Measurements from ENCODE around the gene MORN4. TPM values are rescaled to one million over a fixed set of nuclear protein-coding genes. Genes with fewer than 3 reads are reported as not detected.

Gene MORN4
- total and polyA plus RNA-seq, 2 donors (not counting 3 experiments of a cell fraction or from before 2014, with no cell fraction given): 12.2 to 13.9 TPM

- ChIA-PET POLR2A (no interaction called here), CTCF (interaction anchor here (1.0 to 2.1 kb wide), 6 partner anchors 9 to 28 kb away, joined by 4 to 11 read pairs (median 8); partner anchors contain the start of gene ANKRD2)
- TF ChIP-seq JUN (IDR thresholded peaks at IDR 0.05; ENCODE audit: borderline replicate concordance, insufficient read depth, insufficient read length, low read depth): no peak
- TF ChIP-seq FOS (IDR thresholded peaks at IDR 0.05; ENCODE audit: borderline replicate concordance, insufficient read depth, low read length): no peak
- TF ChIP-seq POLR2A (IDR thresholded peaks at IDR 0.05; ENCODE audit: low read depth, low read length): no peak
- no peak for TF ChIP-seq MYC (IDR thresholded peaks at IDR 0.05; ENCODE audit: low read depth, low read length)
- no peak for TF ChIP-seq GATA2 (IDR thresholded peaks at IDR 0.05; ENCODE audit: insufficient read depth, insufficient read length, low read depth, low read length)
- no peak for TF ChIP-seq POLR2AphosphoS5 (IDR thresholded peaks at IDR 0.05; ENCODE audit: insufficient read depth, low read depth, low read length)
- TF ChIP-seq, protein P1, sequence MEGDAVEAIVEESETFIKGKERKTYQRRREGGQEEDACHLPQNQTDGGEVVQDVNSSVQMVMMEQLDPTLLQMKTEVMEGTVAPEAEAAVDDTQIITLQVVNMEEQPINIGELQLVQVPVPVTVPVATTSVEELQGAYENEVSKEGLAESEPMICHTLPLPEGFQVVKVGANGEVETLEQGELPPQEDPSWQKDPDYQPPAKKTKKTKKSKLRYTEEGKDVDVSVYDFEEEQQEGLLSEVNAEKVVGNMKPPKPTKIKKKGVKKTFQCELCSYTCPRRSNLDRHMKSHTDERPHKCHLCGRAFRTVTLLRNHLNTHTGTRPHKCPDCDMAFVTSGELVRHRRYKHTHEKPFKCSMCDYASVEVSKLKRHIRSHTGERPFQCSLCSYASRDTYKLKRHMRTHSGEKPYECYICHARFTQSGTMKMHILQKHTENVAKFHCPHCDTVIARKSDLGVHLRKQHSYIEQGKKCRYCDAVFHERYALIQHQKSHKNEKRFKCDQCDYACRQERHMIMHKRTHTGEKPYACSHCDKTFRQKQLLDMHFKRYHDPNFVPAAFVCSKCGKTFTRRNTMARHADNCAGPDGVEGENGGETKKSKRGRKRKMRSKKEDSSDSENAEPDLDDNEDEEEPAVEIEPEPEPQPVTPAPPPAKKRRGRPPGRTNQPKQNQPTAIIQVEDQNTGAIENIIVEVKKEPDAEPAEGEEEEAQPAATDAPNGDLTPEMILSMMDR (IDR thresholded peaks at IDR 0.05; ENCODE audit: extremely low read depth in 1 of 2, insufficient read depth in 1 of 2, low read depth in 1 of 2, low read length in 2 of 2): no peak
- TF ChIP-seq EZH2 (IDR thresholded peaks at IDR 0.05; ENCODE audit: borderline replicate concordance, low read depth, low read length, severe bottlenecking): no peak
- TF ChIP-seq, protein P2, sequence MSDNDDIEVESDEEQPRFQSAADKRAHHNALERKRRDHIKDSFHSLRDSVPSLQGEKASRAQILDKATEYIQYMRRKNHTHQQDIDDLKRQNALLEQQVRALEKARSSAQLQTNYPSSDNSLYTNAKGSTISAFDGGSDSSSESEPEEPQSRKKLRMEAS (IDR thresholded peaks at IDR 0.05; ENCODE audit: insufficient read depth, insufficient read length): no peak
- H4K20me1 ChIP-seq (replicated peaks; ENCODE audit: control insufficient read depth, extremely low read depth, insufficient read depth, low read length): no peaks in the 10 kb centered on the region
- DNase-seq (ENCODE audit: low read depth, low spot score) (no peak), FAIRE-seq (no peak)
- H3K9ac ChIP-seq (replicated peaks; ENCODE audit: extremely low read depth, insufficient read depth, low read length): no peak overlapping the region
- H3K4me3 ChIP-seq (replicated peaks in 1 of 3; ENCODE audit: insufficient read depth in 1 of 3, low read depth in 1 of 3, low read length in 3 of 3): no peak overlapping the region
- no peak overlapping the region for H3K4me2 ChIP-seq (ENCODE audit: insufficient read depth, low read length)
- H3K27me3 ChIP-seq (ENCODE audit: control insufficient read depth in 2 of 2, insufficient read depth in 2 of 2, low read length in 2 of 2): no peaks in the 10 kb centered on the region
- H3K4me1 ChIP-seq (ENCODE audit: control insufficient read depth, extremely low read depth, insufficient read depth, low read length): no peaks in the 10 kb centered on the region
- H3K9me1 ChIP-seq (replicated peaks; ENCODE audit: control insufficient read depth, extremely low read depth, insufficient read depth, low read length): no peaks in the 10 kb centered on the region
- H3K36me3 ChIP-seq (ENCODE audit: control insufficient read depth in 2 of 2, extremely low read depth in 1 of 2, insufficient read depth in 2 of 2, low read length in 2 of 2): no peaks in the 10 kb centered on the region
- no peak overlapping the region for H2AFZ ChIP-seq (ENCODE audit: low read depth, low read length)
- no TSS peak for BruUV-seq (replicated peaks)
- intact Hi-C loops (cut with micrococcal nuclease): loop anchor here (1.0 kb wide), 1 partner anchor 11 kb away; no protein-coding TSS in a partner anchor
- H3K79me2 ChIP-seq (ENCODE audit: control insufficient read depth, insufficient read depth, low read length): no peaks in the 10 kb centered on the region
- H3K27ac ChIP-seq (ENCODE audit: insufficient read depth, low read depth, low read length): no peak overlapping the region
- dilution Hi-C loops (cut with MboI; ENCODE audit: extremely low pct_ligation_motif_present, low sequenced_read_pairs): no loop called here
- no peaks in the 10 kb centered on the region for H3K9me3 ChIP-seq (replicated peaks; ENCODE audit: control insufficient read depth, insufficient read depth, low read length)
Observed at GRCh38 chr10:97584798-97585438, 48.4 kb downstream of the MORN4 start.

Measured in endothelial cell of umbilical vein (primary cell).